Measurements from ENCODE around the gene DDR2. TPM values are rescaled to one million over a fixed set of nuclear protein-coding genes. Genes with fewer than 3 reads are reported as not detected.

Gene DDR2
- total RNA-seq, 1 donor = 384 TPM

- no peaks in the 10 kb centered on the region for H3K9me3 ChIP-seq (ENCODE audit: low read depth, low read length)
- H2AFZ ChIP-seq (ENCODE audit: low read length) = no peak overlapping the region
- H3K27ac ChIP-seq (ENCODE audit: low read depth, low read length) = peak overlapping the region; percentile 70
- H3K36me3 ChIP-seq (ENCODE audit: insufficient read depth, low read length) = peaks cover 50% of the 10 kb centered on the region
- peaks cover 5% of the 10 kb centered on the region for H4K20me1 ChIP-seq (ENCODE audit: insufficient read depth, low read length)
- peaks cover 9% of the 10 kb centered on the region for H3K4me1 ChIP-seq (ENCODE audit: insufficient read depth, low read length)
- no peak overlapping the region for H3K4me3 ChIP-seq (ENCODE audit: insufficient read depth, low read length)
- no peaks in the 10 kb centered on the region for H3K27me3 ChIP-seq (ENCODE audit: insufficient read depth, low read length)
- no peak overlapping the region for H3K4me2 ChIP-seq (ENCODE audit: insufficient read depth, low read length)
- TF ChIP-seq, protein P1, sequence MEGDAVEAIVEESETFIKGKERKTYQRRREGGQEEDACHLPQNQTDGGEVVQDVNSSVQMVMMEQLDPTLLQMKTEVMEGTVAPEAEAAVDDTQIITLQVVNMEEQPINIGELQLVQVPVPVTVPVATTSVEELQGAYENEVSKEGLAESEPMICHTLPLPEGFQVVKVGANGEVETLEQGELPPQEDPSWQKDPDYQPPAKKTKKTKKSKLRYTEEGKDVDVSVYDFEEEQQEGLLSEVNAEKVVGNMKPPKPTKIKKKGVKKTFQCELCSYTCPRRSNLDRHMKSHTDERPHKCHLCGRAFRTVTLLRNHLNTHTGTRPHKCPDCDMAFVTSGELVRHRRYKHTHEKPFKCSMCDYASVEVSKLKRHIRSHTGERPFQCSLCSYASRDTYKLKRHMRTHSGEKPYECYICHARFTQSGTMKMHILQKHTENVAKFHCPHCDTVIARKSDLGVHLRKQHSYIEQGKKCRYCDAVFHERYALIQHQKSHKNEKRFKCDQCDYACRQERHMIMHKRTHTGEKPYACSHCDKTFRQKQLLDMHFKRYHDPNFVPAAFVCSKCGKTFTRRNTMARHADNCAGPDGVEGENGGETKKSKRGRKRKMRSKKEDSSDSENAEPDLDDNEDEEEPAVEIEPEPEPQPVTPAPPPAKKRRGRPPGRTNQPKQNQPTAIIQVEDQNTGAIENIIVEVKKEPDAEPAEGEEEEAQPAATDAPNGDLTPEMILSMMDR (IDR thresholded peaks at IDR 0.05; ENCODE audit: extremely low read depth, low read depth, low read length) = no peak
- DNase-seq (ENCODE audit: insufficient read length, low spot score, missing footprints) = peak; percentile 87
- no peaks in the 10 kb centered on the region for H3K79me2 ChIP-seq (ENCODE audit: insufficient read depth, low read length)
Measured at GRCh38 chr1:162605225-162605927, 26.9 kb upstream of the DDR2 start.

DNA sequence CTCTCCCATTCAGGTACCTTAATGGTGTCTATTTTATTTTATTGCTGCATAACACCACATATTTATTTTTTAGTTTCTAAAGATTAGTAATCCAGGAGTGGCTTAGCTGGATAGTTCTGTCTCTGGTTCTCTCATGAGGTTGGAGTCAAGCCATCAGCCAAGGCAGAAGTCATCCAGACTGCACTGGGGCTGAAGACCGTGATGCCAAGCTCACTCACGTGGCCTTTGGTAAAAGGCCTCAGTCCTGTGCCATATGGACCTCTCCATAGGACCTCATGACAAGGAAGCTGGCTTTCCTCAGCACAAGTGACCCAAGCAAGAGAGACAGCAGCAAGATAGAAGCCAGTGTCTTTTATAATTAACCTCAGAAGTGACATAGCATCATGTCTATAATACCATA, 23.0 kb upstream of the DDR2 start:
- Histone ChIP-seq H3K9me3 (ENCODE audit: low read depth, low read length) (no peaks in the 10 kb centered on the region), H3K4me2 (ENCODE audit: insufficient read depth, low read length) (no peak overlapping the region), H3K79me2 (ENCODE audit: insufficient read depth, low read length) (no peaks in the 10 kb centered on the region), H3K27ac (ENCODE audit: low read depth, low read length) (no peak overlapping the region), H4K20me1 (ENCODE audit: insufficient read depth, low read length) (peaks cover 5% of the 10 kb centered on the region), H3K4me3 (ENCODE audit: insufficient read depth, low read length) (no peak overlapping the region), H3K36me3 (ENCODE audit: insufficient read depth, low read length) (peaks cover 16% of the 10 kb centered on the region), H2AFZ (ENCODE audit: low read length) (no peak overlapping the region), H3K27me3 (ENCODE audit: insufficient read depth, low read length) (no peaks in the 10 kb centered on the region), H3K4me1 (ENCODE audit: insufficient read depth, low read length) (peaks cover 24% of the 10 kb centered on the region)
- no peak for DNase-seq (ENCODE audit: insufficient read length, low spot score, missing footprints)
- TF ChIP-seq, protein P1 (IDR thresholded peaks at IDR 0.05; ENCODE audit: extremely low read depth, low read depth, low read length) = no peak

GRCh38 chr1:162612606-162613400, 19.5 kb upstream of the DDR2 start:
- H3K36me3 ChIP-seq (ENCODE audit: insufficient read depth, low read length) = peaks cover 16% of the 10 kb centered on the region
- H3K4me1 ChIP-seq (ENCODE audit: insufficient read depth, low read length) = peaks cover 15% of the 10 kb centered on the region
- no peak overlapping the region for H3K4me3 ChIP-seq (ENCODE audit: insufficient read depth, low read length)
- H3K27ac ChIP-seq (ENCODE audit: low read depth, low read length) = no peak overlapping the region
- no peaks in the 10 kb centered on the region for H3K79me2 ChIP-seq (ENCODE audit: insufficient read depth, low read length)
- no peaks in the 10 kb centered on the region for H3K27me3 ChIP-seq (ENCODE audit: insufficient read depth, low read length)
- peak overlapping the region; percentile 69 for H3K4me2 ChIP-seq (ENCODE audit: insufficient read depth, low read length)
- TF ChIP-seq, protein P1 (IDR thresholded peaks at IDR 0.05; ENCODE audit: extremely low read depth, low read depth, low read length) = no peak
- DNase-seq (ENCODE audit: insufficient read length, low spot score, missing footprints) = no peak
- no peaks in the 10 kb centered on the region for H4K20me1 ChIP-seq (ENCODE audit: insufficient read depth, low read length)
- H3K9me3 ChIP-seq (ENCODE audit: low read depth, low read length) = no peaks in the 10 kb centered on the region
- H2AFZ ChIP-seq (ENCODE audit: low read length) = no peak overlapping the region

DNA sequence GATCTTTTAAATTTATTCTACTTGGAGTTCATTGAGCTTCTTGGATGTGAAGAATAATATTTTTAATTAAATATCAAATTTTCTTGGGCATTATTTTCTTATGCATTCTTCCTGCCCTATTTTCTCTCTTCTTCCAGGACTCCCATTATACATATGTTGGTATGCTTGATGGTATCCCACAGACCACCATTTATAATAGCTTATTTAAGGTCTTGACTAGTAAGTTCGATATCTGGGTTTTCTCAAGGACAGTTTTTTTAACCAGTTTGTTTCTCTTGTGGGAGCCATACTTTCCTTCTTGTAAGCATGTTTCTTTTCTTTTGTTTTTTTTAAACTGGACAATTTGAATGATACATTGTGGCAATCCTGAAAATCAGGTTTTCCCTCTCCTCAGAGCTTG, 15.4 kb upstream of the DDR2 start:
- Histone ChIP-seq H3K4me3 (ENCODE audit: insufficient read depth, low read length) (no peak overlapping the region), H3K79me2 (ENCODE audit: insufficient read depth, low read length) (no peaks in the 10 kb centered on the region), H3K9me3 (ENCODE audit: low read depth, low read length) (no peaks in the 10 kb centered on the region), H3K4me2 (ENCODE audit: insufficient read depth, low read length) (no peak overlapping the region), H3K36me3 (ENCODE audit: insufficient read depth, low read length) (peaks cover 8% of the 10 kb centered on the region), H2AFZ (ENCODE audit: low read length) (no peak overlapping the region), H3K27me3 (ENCODE audit: insufficient read depth, low read length) (no peaks in the 10 kb centered on the region), H4K20me1 (ENCODE audit: insufficient read depth, low read length) (no peaks in the 10 kb centered on the region), H3K4me1 (ENCODE audit: insufficient read depth, low read length) (peaks cover 15% of the 10 kb centered on the region), H3K27ac (ENCODE audit: low read depth, low read length) (no peak overlapping the region)
- TF ChIP-seq, protein P1 (IDR thresholded peaks at IDR 0.05; ENCODE audit: extremely low read depth, low read depth, low read length) = no peak
- DNase-seq (ENCODE audit: insufficient read length, low spot score, missing footprints) = no peak
